NCI-H2107 treated with DMSO at 0.1 percent for 48 hours (cell line): Measurements from ENCODE around the gene DIAPH3.

ENCODE experiments used
- DNase-seq: peaks from one replicate; lab custom pipeline; 2025; ENCODE audit not compliant: unreplicated experiment; lab: John Stamatoyannopoulos, UW

The DIAPH3 gene

GRCh38 chr13:60020288-60020687, 143.4 kb downstream of the DIAPH3 start:
- no peak for DNase-seq

DNA sequence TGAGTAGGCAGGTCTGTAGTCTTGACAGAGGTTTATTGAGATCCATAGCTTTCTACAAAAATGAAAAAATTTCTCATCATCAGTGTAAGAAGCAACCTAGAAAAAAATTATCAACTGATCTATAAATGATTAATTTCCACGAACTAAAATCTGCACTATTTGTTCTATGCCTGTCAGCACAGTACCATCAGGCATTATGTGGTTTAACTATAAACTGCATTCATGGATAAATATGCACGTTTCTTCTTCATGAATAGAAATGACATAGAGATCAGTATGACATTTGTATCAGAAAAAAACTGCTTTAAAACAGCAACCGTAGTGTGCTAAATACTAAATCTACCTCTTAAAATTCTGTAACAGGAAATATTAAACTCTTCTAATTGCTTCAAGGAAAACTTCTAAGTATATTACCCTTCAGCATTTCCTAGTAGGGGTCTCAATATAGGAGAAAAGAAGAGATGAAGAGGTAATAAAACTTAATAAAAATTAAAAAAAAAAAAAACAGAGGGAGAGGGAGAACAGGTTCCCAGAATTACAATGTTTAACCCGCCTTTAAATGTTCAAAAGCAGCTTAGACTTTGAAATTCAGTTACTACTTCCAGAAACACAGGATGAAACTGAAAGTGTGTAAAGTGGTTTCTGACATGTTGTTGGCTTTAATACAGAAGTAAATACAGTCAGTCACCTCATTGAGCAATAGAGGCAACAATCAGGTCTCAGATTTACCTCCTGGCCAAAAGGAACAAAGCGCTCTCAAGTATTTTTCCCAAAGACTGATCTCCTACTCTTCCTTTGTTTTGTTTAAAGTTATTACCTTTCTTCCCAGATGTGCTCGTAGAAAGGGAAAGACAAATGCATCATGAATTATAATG, 144.4 kb downstream of the DIAPH3 start:
- DNase-seq = no peak

DNA sequence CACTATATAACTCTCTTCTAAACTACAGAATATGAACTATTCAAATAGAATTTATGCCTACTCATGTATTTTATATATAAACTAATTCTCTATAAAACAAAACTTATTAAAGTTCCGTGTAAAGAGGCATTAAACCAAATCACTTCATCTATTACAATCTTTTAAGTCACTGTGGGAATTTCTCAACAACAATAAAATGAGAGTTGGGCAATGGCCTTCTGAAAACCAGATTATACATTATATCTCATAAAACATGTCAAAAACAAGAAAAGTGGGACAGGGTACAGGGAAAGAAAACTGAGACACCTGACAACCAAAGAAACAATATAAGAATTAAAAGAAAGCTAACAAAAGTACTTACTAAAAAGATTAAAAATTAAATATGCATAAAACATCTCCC, 145.2 kb downstream of the DIAPH3 start:
- no peak for DNase-seq

GRCh38 chr13:60016229-60016628, 147.5 kb downstream of the DIAPH3 start:
- DNase-seq = no peak

- no peak for DNase-seq
These were observed 150.6 kb downstream of the DIAPH3 start for GRCh38 chr13:60013166-60013565.

DNA sequence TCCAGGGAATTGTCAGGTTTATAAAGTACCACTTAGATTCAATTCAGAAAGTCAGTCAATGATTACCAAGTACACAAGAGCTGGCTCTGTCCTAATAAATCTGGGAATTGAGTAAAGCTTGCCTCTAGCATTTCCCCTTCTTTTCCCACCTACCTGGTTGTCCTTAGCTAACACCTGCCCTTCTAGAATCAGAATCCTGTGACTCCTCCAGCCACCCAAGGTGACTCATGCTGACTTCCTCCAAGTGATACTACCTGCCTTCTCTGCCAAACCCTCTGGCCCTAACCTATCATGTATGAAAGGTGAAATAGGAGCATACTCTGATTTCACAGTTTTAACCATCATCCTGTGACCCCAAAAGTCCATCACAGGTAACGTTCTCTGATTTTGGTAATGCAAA, 151.2 kb downstream of the DIAPH3 start:
- DNase-seq = no peak

DNA sequence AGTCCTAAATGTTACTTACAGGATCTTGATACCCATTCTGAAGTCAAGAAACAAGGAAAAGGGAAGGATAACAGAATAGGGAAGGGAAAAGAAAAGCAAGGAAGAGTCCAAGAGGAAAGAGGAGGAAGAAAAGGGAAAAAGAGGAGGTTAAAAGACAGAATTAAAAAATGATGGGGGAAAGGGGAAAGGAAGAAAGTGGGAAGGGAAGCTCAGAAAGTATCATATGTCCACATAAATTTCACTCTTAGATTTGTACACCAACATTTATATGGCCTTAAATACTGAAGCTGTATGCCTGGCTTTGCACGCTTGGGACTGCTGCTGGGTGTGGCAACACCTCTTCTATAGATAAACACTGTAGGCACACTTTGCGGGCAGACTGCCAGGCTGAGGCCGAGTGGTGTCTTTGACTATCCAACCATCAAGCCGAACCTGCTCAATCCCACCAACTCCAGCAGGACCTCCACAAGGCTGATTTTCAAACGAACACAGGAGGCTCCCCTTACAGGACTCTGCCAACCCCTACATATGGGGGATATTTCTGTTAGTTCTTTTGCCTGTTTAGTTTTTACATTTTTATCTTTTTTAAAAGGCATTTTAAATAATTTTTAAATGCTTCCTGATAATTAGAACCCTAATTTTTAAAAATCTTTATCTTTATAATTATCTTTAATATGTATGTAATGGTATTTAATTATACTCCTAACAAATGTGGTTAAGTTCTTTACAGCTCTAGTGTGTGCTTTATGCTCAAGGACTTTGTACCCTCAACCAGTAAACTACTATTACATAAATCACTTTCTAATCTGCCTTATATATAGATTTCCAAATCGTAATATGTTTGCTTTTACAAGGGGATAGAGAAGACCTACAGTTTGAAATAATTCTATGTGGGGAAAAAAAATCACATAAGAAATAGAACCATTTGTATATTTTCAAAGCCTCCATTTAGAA, 154.2 kb downstream of the DIAPH3 start:
- no peak for DNase-seq

DNA sequence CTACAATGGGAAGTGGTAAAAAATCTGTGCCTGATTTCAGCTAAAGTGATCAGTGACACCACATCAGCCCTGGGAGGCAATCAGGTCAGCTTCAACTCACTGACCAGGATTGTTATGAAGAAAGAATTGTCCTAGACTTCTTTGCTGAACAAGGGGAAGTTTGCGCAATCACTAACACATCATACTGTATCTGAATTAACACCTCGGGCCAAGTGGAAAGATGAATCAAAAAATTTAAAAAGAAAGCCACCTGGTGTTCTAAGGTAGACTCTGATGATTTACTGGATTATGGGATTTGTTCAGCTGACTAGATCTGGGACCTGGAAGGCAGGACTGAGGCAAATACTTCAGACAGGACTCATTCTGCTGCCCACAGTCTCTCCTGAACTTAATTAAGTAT, 161.8 kb downstream of the DIAPH3 start:
- no peak for DNase-seq

DNA sequence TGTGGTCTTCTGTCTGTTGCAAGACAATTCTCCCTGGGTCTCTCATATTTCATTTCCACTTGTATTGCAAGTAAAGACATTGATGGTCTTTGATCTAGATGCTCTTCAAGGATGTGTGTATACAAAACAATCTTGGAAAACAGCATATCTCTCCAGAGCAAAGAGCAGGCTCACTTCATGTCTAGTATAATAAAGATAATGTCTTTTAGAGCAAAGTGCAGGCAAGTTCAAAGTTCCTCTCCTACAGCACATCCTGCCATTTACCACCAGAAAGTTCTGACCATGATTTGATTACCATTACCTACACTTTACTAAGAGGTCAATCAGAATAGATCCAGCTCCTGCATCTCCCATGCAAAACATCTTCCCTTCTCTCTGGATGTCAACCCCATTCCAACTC, 162.8 kb downstream of the DIAPH3 start:
- no peak for DNase-seq

DNA sequence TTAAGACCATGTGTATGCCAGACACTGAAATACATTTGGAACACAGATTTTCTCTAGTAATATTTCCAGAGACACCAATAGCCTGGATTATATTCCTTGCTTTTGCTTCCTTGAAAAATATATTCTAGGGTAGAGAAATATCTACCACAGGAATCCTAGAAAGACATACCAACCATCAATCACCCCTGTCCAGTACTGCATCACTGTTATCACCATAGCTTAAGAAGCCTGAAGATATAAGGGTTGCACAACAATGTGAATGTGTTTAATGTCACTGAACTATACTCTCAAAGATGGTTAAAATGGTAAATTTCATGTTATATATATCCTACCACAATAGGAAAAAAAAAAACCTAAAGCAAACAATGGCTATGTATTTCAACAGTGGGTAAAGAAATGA, 163.6 kb downstream of the DIAPH3 start:
- no peak for DNase-seq

- DNase-seq = no peak
These were observed 165.8 kb downstream of the DIAPH3 start for GRCh38 chr13:59997976-59998375.

- no peak for DNase-seq
These were observed 167.2 kb downstream of the DIAPH3 start for GRCh38 chr13:59996461-59996980.

- no peak for DNase-seq
These were observed 172.3 kb downstream of the DIAPH3 start for GRCh38 chr13:59991395-59991794.

GRCh38 chr13:59982631-59983382, 180.9 kb downstream of the DIAPH3 start:
- DNase-seq = no peak

- no peak for DNase-seq
These were observed 184.1 kb downstream of the DIAPH3 start for GRCh38 chr13:59979589-59979988.

- no peak for DNase-seq
These were observed 184.9 kb downstream of the DIAPH3 start for GRCh38 chr13:59978862-59979261.

DNA sequence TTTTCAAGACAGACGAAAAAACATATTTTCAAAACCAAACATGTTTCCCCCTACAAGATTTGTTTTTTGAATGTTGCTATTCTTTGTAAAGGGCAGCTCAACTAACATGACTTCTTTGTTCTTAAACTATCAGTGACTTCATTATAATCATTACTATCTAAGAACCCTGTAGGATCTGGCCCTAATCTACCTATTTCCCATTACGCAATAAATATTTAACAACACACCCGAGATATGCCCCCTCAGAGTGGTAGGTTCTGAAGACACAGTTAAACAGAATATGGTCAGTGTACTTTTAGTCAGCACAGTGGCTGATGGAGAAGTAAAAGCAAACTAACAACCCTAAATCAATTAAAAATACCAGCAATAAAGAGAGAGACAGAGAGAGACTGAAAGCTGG, 186.9 kb downstream of the DIAPH3 start:
- no peak for DNase-seq

GRCh38 chr13:59975807-59976435, 187.8 kb downstream of the DIAPH3 start:
- DNase-seq = no peak

GRCh38 chr13:59970847-59971246, 192.9 kb downstream of the DIAPH3 start:
- DNase-seq = no peak

- DNase-seq = no peak
These were observed 199.9 kb downstream of the DIAPH3 start for GRCh38 chr13:59963827-59964226.
